Lower leg skin (tissue), 4 donors: ENCODE measurements around the gene LSG1. TPM values are rescaled to one million over a fixed set of nuclear protein-coding genes. Genes with fewer than 3 reads are reported as not detected.
A peak's percentile ranks its signal among the peaks of the same experiment; 100 is the strongest.

Experiments
- DNase-seq, 2 donors: peaks; one replicate each; pipeline ENCODE4 v3.0.0-alpha.2; 2019; ENCODE audit warnings: low spot score in 2 of 2
- H3K4me3 ChIP-seq: fragments of 200-600 bp; sonication (generic); 2 replicates; pipeline ENCODE4 v1.5.1; 2017; ENCODE audit warnings: mild to moderate bottlenecking, low read depth; ENCODE audit not compliant: poor library complexity, severe bottlenecking
- CTCF ChIP-seq, 3 donors: fragments of 450-650 bp; IDR thresholded peaks; one replicate each; pipeline ENCODE4 v1.5.1; 2016; ENCODE audit warnings: antibody characterized with exemption in 3 of 3, mild to moderate bottlenecking in 3 of 3, moderate library complexity in 2 of 3
- POLR2A ChIP-seq, 2 donors: fragments of 450-650 bp; IDR thresholded peaks; one replicate each; pipeline ENCODE4 v1.6.1; 2016 to 2017; ENCODE audit warnings: antibody characterized with exemption in 2 of 2, mild to moderate bottlenecking in 1 of 2, moderate library complexity in 1 of 2
- WGBS, 2 donors: methylation state at CpG; one replicate each; pipeline ENCODE4 v1.1.5; 2018; 5-methylcytosine and 5-hydroxymethylcytosine counted together
- intact Hi-C: fragments of 100-400 bp; cut with DNase I; formaldehyde crosslinking; loops from one replicate; pipeline ENCODE4 v1.15.0; 2023; ENCODE audit warnings: low total_unique reads
- total RNA-seq, 4 donors: library from RNA; depleted of rRNA; stranded (reverse); fragments of >200 nt; gene quantifications; one replicate each; pipeline ENCODE4 v1.1.0, GENCODE V29; 2016

Gene LSG1
- total RNA-seq, 4 donors from 2014 or later = 31.7 to 45.9 (median 38.9) TPM

- H3K4me3 ChIP-seq = no peak overlapping the region
- intact Hi-C loops = no loop called here
- DNase-seq = no peak
- 87 to 88% methylated on average over 8 of the region's 8 CpGs for WGBS, 2 donors
- TF ChIP-seq CTCF (IDR thresholded peaks at IDR 0.05) (no peak), POLR2A (IDR thresholded peaks at IDR 0.05) (no peak)
Measured at GRCh38 chr3:194705227-194705626, 33.2 kb upstream of the LSG1 start.

GRCh38 chr3:194702545-194702944 is 30.6 kb upstream of the LSG1 start:
- no peak for TF ChIP-seq CTCF (IDR thresholded peaks at IDR 0.05)
- TF ChIP-seq POLR2A (IDR thresholded peaks at IDR 0.05) = no peak
- 88 to 95% methylated on average over 9 of the region's 9 CpGs for WGBS, 2 donors
- intact Hi-C loops = no loop called here
- H3K4me3 ChIP-seq = no peak overlapping the region
- DNase-seq = no peak

GRCh38 chr3:194696702-194697101 is 24.7 kb upstream of the LSG1 start:
- intact Hi-C loops = no loop called here
- no peak for TF ChIP-seq CTCF (IDR thresholded peaks at IDR 0.05)
- TF ChIP-seq POLR2A (IDR thresholded peaks at IDR 0.05) = no peak
- no peak for DNase-seq
- no peak overlapping the region for H3K4me3 ChIP-seq
- 68 to 76% methylated on average over 6 of the region's 6 CpGs for WGBS, 2 donors

GRCh38 chr3:194691481-194692283 is 19.7 kb upstream of the LSG1 start:
- DNase-seq = no peak
- intact Hi-C loops = no loop called here
- no peak for TF ChIP-seq CTCF (IDR thresholded peaks at IDR 0.05)
- TF ChIP-seq POLR2A (IDR thresholded peaks at IDR 0.05) = no peak
- 62 to 72% methylated on average over 15 of the region's 15 CpGs for WGBS, 2 donors
- no peak overlapping the region for H3K4me3 ChIP-seq

- TF ChIP-seq POLR2A (IDR thresholded peaks at IDR 0.05) (no peak), CTCF (IDR thresholded peaks at IDR 0.05) (no peak)
- H3K4me3 ChIP-seq = no peak overlapping the region
- intact Hi-C loops = no loop called here
- whole genome bisulfite sequencing, 2 donors = 67 to 75% methylated on average over 8 of the region's 8 CpGs
- peak in 1 of 2 donors; percentile 48 for DNase-seq
Measured at GRCh38 chr3:194690501-194691372, 18.7 kb upstream of the LSG1 start.
